HCT116 (cell line): ENCODE measurements around the gene ZPR1. TPM values are rescaled to one million over a fixed set of nuclear protein-coding genes. Genes with fewer than 3 reads are reported as not detected.

Source experiments
- ATAC-seq: fragments of 200-7000 bp; cut with Tn5 transposase; 2 replicates; pipeline ENCODE4 v1.9.1; 2020; ENCODE audit warnings: mild to moderate bottlenecking, moderate library complexity
- BruUV-seq: library from RNA; stranded (reverse); fragments of 400-500 nt; replicated peaks from 2 replicates; lab custom pipeline; 2021; lab: Mats Ljungman, UMichigan
- CTCF ChIA-PET: fragments of 300-600 bp; sonication (Branson Sonifier 250); formaldehyde crosslinking; loops from one replicate; lab custom pipeline; 2021; ENCODE audit warnings: antibody characterized with exemption; lab: Charles Lee
- POLR2A ChIA-PET: fragments of 300-600, 350-600 bp; sonication (Branson Sonifier 250); formaldehyde crosslinking; loops from one replicate; lab custom pipeline; 2021; ENCODE audit warnings: antibody characterized with exemption; lab: Charles Lee
- RAD21 ChIA-PET, 2 experiments: fragments of 300-600 bp; sonication (Branson Sonifier 250); formaldehyde crosslinking; loops; one replicate each; lab custom pipeline; 2023; ENCODE audit warnings: low total read pairs in 2 of 2; ENCODE audit not compliant: uncharacterized antibody in 2 of 2, unreplicated experiment in 2 of 2, low non-redundant PET in 1 of 2; lab: Charles Lee
- DNase-seq: peaks from one replicate; pipeline ENCODE4 v3.0.0-alpha.2; 2010; ENCODE audit warnings: low read depth, low spot score
- H2AFZ ChIP-seq: fragments of 200-600 bp; shearing (Covaris generic), sonication (generic); 2 replicates; pipeline ENCODE4 v1.6.1; 2017; ENCODE audit warnings: low read depth, mixed run types, mixed read lengths, antibody characterized with exemption, low read length; ENCODE audit not compliant: poor library complexity, severe bottlenecking
- H3K27ac ChIP-seq: 2 replicates; pipeline ENCODE4 v1.5.1; 2012; ENCODE audit warnings: low read depth, low read length
- H3K27me3 ChIP-seq: fragments of 200-600 bp; sonication (generic); 2 replicates; pipeline ENCODE4 v1.6.1; 2016; ENCODE audit warnings: mixed run types, low read length, mixed read lengths; ENCODE audit not compliant: insufficient read depth
- H3K36me3 ChIP-seq, 2 experiments: fragments of 200-500 bp in 1 of 2; fragments of 200-600 bp in 1 of 2; sonication (Bioruptor generic) in 1 of 2; sonication (generic) in 1 of 2; 2 replicates each; pipeline versions ENCODE4 v1.5.1 to v1.6.1; 2014 to 2016; ENCODE audit warnings: low read length in 2 of 2, inconsistent platforms in 1 of 2, mixed read lengths in 1 of 2, mixed run types in 1 of 2; ENCODE audit not compliant: insufficient read depth in 2 of 2, control insufficient read depth in 1 of 2
- H3K4me1 ChIP-seq, 2 experiments: fragments of 200-600 bp in 1 of 2; sonication (generic) in 1 of 2; 2 replicates each; pipeline versions ENCODE4 v1.5.1 to v1.6.1; 2012 to 2017; ENCODE audit warnings: low read length in 2 of 2, inconsistent platforms in 1 of 2, mild to moderate bottlenecking in 1 of 2, mixed read lengths in 1 of 2, mixed run types in 1 of 2, moderate library complexity in 1 of 2; ENCODE audit not compliant: insufficient read depth in 2 of 2, control insufficient read depth in 1 of 2
- H3K4me2 ChIP-seq: fragments of 200-600 bp; sonication (generic); 2 replicates; pipeline ENCODE4 v1.6.1; 2017; ENCODE audit warnings: mixed run types, low read length, mixed read lengths
- H3K4me3 ChIP-seq, 2 experiments: fragments of 200-600 bp in 1 of 2; sonication (generic) in 1 of 2; replicated peaks in 1 of 2; 2 replicates each; pipeline ENCODE4 v1.5.1; 2011 to 2016; ENCODE audit warnings: low read length in 2 of 2, control low read depth in 1 of 2, low read depth in 1 of 2, mild to moderate bottlenecking in 1 of 2, mixed read lengths in 1 of 2, mixed run types in 1 of 2
- H3K79me2 ChIP-seq: fragments of 200-600 bp; sonication (generic); 2 replicates; pipeline ENCODE4 v1.6.1; 2017; ENCODE audit warnings: mild to moderate bottlenecking, mixed run types, low read length, moderate library complexity, mixed read lengths; ENCODE audit not compliant: insufficient read depth
- H3K9ac ChIP-seq: fragments of 200-600 bp; sonication (generic); 2 replicates; pipeline ENCODE4 v1.6.1; 2016; ENCODE audit warnings: low read length, mixed read lengths
- H3K9me2 ChIP-seq: fragments of 200-600 bp; sonication (generic), shearing (Covaris generic); 2 replicates; pipeline ENCODE4 v1.6.1; 2017; ENCODE audit warnings: mixed run types, mild to moderate bottlenecking, moderate library complexity; ENCODE audit not compliant: insufficient read depth
- H3K9me3 ChIP-seq, 2 experiments: fragments of 200-500 bp in 1 of 2; fragments of 200-600 bp in 1 of 2; sonication (Bioruptor generic) in 1 of 2; sonication (generic) in 1 of 2; 2 replicates each; pipeline ENCODE4 v1.6.1; 2014 to 2017; ENCODE audit warnings: low read length in 2 of 2, mixed read lengths in 2 of 2, inconsistent platforms in 1 of 2, low read depth in 1 of 2, mild to moderate bottlenecking in 1 of 2, mixed run types in 1 of 2, moderate library complexity in 1 of 2; ENCODE audit not compliant: control insufficient read depth in 1 of 2, insufficient read depth in 1 of 2
- H4K20me1 ChIP-seq: fragments of 200-600 bp; sonication (generic), shearing (Covaris generic); 2 replicates; pipeline ENCODE4 v1.6.1; 2017; ENCODE audit warnings: mixed run types, mild to moderate bottlenecking, moderate library complexity; ENCODE audit not compliant: insufficient read depth
- CBX3 ChIP-seq: IDR thresholded peaks from 2 replicates; pipeline ENCODE4 v1.6.1; 2012; ENCODE audit warnings: low read depth
- CEBPB ChIP-seq: IDR thresholded peaks from 2 replicates; pipeline ENCODE4 v1.6.1; 2012; ENCODE audit warnings: low read depth
- EZH2phosphoT487 ChIP-seq: fragments of 200-600 bp; IDR thresholded peaks from 2 replicates; pipeline ENCODE4 v1.6.1; 2018; ENCODE audit warnings: antibody characterized with exemption, borderline replicate concordance
- FOSL1 ChIP-seq: IDR thresholded peaks from 2 replicates; pipeline ENCODE4 v1.6.1; 2012; ENCODE audit warnings: low read depth
- MAX ChIP-seq: IDR thresholded peaks from 2 replicates; pipeline ENCODE4 v1.6.1; 2012
- POLR2A ChIP-seq: IDR thresholded peaks from 2 replicates; pipeline ENCODE4 v1.7.0; 2011; ENCODE audit warnings: borderline replicate concordance; ENCODE audit not compliant: insufficient read depth, insufficient read length; ENCODE audit errors: extremely low read depth
- RAD21 ChIP-seq: IDR thresholded peaks from 2 replicates; pipeline ENCODE4 v1.6.1; 2012; ENCODE audit warnings: low read depth, mild to moderate bottlenecking
- YY1 ChIP-seq: IDR thresholded peaks from 2 replicates; pipeline ENCODE4 v1.6.1; 2011; ENCODE audit warnings: low read length, low read depth, moderate library complexity, mild to moderate bottlenecking; ENCODE audit not compliant: insufficient replicate concordance; ENCODE audit errors: extremely low read depth
- ZBTB33 ChIP-seq: IDR thresholded peaks from 2 replicates; pipeline ENCODE4 v1.6.1; 2011; ENCODE audit warnings: mild to moderate bottlenecking, low read length, moderate library complexity; ENCODE audit not compliant: insufficient replicate concordance; ENCODE audit errors: extremely low read depth
- ZFX ChIP-seq: fragments of 450-650 bp; IDR thresholded peaks from 2 replicates; pipeline ENCODE4 v1.6.1; 2017
- intact Hi-C: fragments of 100-400 bp; cut with micrococcal nuclease; formaldehyde crosslinking; loops from 2 replicates; pipeline ENCODE4 v1.10.0; 2022
- total RNA-seq: library from RNA; stranded (reverse); gene quantifications from one replicate; pipeline ENCODE4 v1.2.1, GENCODE V29; 2021; ENCODE audit not compliant: unreplicated experiment

Gene ZPR1
- total RNA-seq, 1 experiment from 2014 or later, result 56.3 TPM

- ATAC-seq (no peak), DNase-seq (no peak)
- Histone ChIP-seq H3K36me3 (no peaks in the 10 kb centered on the region), H3K9me3 (no peaks in the 10 kb centered on the region), H3K27me3 (no peaks in the 10 kb centered on the region), H3K9me2 (no peaks in the 10 kb centered on the region), H3K4me3 (no peak overlapping the region), H3K9ac (no peak overlapping the region), H3K27ac (no peak overlapping the region), H2AFZ (no peak overlapping the region), H3K4me1 (peaks cover 7 to 32% of the 10 kb centered on the region in 2 experiments; a peak in 3 of 4 replicates), H3K4me2 (no peak overlapping the region), H4K20me1 (no peaks in the 10 kb centered on the region), H3K79me2 (peaks cover 6% of the 10 kb centered on the region)
- CTCF ChIA-PET, result interaction anchor here (1.5 to 2.9 kb wide), 5 partner anchors 29 to 327 kb away, joined by 3 to 58 read pairs (median 13); partner anchors contain the start of gene APOA1
- no TSS peak for BruUV-seq
- POLR2A ChIA-PET, result interaction anchor here (1.4 kb wide), 1 partner anchor 44 kb away, joined by 9 read pairs; no protein-coding TSS in a partner anchor
- RAD21 ChIA-PET, result interaction anchor here in 1 of 2 experiments (0.5 kb wide), 1 partner anchor 45 kb away, joined by 7 read pairs; the partner anchor contains the start of gene APOA1
- TF ChIP-seq CEBPB, result no peak
- no peak for TF ChIP-seq YY1
- no peak for TF ChIP-seq POLR2A
- no peak for TF ChIP-seq FOSL1
- TF ChIP-seq EZH2phosphoT487, result no peak
- TF ChIP-seq MAX, result no peak
- TF ChIP-seq ZBTB33, result no peak
- TF ChIP-seq RAD21, result no peak
- TF ChIP-seq CBX3, result no peak
- TF ChIP-seq ZFX, result no peak
- intact Hi-C loops, result loop anchor here (5.0 kb wide), 1 partner anchor 435 kb away; no protein-coding TSS in a partner anchor
These were observed 4.5 kb upstream of the ZPR1 start for GRCh38 chr11:116792144-116792868.
